Fibroblast of the conjunctiva (primary cell): ENCODE data around the gene SAMD8.
"Not testable (repeated sequence)": the region's sequence is repeated elsewhere in the genome, so short reads cannot be mapped to it uniquely, and the experiment has no call there.

Experiments
- DNase-seq: peaks from one replicate; pipeline ENCODE4 v3.0.0-alpha.2; 2010; ENCODE audit warnings: low read depth

Gene SAMD8

DNA sequence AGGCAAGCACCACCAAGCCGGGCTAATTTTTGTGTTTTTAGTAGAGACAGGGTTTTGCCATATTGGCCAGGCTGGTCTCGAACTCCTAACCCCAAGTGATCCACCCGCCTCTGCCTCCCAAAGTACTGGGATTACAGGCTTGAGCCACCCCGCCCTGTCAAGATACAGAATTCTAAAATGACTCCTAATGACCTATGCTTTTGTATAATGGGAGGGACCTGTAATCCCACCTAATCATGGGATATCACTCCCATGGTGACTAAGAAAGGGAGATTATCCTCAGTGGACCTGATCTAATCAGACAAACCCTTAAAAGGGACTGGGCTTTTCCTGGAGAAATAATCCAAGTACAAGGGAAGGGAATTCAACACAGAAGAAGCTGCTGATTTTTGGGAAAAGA lies 28.8 kb downstream of the SAMD8 start:
- no peak for DNase-seq

- DNase-seq, result no peak
Measured at GRCh38 chr10:75143353-75143752, 31.9 kb downstream of the SAMD8 start.

DNA sequence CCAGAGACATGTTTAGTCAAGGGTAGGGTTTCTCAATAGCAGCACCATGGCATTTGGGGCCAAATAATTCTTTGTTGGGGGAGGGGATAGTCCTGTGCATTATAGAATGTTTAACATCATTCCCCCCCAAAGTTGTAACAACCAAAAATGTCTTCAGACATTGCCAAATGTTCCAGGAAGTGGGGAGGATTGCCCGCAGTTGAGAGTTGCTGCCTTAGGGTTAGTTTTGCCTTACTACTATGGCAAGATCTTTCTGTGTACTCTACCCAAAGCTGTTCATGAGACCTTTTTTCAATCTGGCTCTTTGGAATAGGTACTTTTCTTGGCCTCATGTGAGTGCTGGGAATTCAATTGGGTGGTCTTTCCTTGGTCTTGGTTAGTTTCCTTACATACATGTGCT lies 34.1 kb downstream of the SAMD8 start:
- no peak for DNase-seq

- DNase-seq, result no peak
Measured at GRCh38 chr10:75146780-75147179, 35.3 kb downstream of the SAMD8 start.

GRCh38 chr10:75150656-75151055 lies 39.2 kb downstream of the SAMD8 start:
- no peak for DNase-seq

DNA sequence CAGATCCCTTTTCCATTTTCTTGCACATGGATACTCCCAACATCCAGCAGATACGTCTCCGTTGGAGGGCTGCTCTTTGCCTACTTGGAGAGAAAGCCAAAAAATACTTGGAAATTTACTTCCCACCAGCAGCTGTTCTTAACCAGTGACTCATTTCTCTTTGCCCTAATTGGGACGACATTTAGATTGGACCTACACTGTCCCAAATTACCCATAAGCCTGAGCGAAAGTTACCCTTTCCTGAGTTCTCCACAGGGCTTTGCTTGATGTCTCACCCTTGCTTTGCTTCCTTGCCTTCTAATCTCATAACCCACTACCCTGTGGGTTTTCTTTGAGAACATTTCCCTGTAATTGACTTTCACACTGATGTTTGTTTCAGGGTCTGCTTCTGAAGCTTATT lies 48.1 kb downstream of the SAMD8 start:
- DNase-seq, result no peak

- no peak for DNase-seq
Measured at GRCh38 chr10:75165684-75166622, 54.5 kb downstream of the SAMD8 start.

DNA sequence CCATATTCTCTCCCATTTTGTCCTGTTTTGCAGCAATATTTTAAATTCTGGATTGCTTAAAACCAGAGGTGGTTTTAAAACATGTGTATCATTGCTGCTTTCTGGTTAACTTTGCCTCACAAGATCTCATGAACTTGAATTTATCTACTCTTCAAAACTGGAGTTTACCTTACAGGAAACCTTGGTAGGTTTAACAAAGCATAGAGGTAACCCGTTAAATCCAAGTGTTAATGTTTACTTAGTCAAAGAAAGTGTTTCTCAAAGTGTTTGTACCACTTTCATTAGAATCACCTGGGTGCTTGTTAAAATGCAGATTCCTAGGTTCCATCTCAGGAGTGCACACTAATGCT lies 55.1 kb downstream of the SAMD8 start:
- DNase-seq, result no peak

DNA sequence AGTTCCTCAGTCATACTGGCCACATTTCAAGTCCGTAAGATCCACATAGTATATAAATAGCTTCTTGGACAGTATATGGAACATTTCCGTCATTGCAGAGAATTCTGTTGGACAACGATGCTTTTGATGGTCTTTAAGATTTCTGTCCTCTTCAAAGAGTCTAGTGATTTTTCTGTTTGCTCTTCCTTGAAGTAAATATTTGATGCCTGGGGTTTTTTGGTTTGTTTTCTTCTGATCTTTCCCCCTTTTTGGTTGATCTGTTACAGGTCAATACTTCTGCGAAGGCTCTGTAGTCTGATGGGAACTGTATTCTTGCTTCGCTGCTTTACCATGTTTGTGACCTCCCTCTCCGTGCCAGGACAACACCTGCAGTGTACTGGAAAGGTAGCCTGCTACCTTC lies 56.8 kb downstream of the SAMD8 start:
- no peak for DNase-seq

- no peak for DNase-seq
Measured at GRCh38 chr10:75170215-75170614, 58.8 kb downstream of the SAMD8 start.

GRCh38 chr10:75175046-75175445 lies 63.6 kb downstream of the SAMD8 start:
- DNase-seq, result no peak

DNA sequence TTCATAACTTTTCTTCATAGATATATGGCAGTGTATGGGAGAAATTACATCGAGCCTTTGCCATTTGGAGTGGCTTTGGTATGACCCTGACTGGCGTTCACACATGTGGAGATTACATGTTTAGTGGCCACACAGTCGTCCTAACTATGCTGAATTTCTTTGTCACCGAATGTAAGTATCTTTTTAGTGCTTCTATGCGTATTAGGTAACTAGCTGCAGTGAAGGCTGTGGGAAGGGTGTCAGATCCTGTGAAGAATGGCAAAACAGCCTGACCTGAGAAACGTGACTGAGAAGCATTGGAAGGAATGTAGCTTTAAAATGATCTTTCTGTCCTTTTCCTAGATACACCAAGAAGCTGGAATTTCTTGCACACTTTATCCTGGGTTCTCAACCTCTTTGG lies 64.6 kb downstream of the SAMD8 start:
- no peak for DNase-seq

DNA sequence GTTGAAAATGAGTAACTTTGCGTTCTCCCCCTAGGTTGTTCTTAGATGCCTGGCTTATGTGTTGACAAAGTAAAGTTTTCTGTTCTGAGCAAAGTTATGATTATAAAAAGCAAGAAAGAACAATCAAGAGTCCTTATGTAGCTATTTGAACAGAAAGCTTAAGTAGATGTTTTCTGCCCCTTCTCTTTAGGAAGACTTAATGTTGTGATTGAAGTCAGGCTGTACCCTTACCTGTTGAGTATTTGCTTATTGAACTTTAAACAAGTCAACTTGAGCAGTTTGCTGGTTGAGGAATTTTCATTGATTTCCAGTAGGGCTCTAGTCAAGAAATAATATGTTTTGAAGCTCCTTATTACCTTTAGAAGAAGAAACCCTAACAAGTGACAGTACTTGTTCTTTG lies 65.3 kb downstream of the SAMD8 start:
- DNase-seq, result no peak

- DNase-seq, result no peak
Measured at GRCh38 chr10:75179657-75180177, 68.3 kb downstream of the SAMD8 start.

DNA sequence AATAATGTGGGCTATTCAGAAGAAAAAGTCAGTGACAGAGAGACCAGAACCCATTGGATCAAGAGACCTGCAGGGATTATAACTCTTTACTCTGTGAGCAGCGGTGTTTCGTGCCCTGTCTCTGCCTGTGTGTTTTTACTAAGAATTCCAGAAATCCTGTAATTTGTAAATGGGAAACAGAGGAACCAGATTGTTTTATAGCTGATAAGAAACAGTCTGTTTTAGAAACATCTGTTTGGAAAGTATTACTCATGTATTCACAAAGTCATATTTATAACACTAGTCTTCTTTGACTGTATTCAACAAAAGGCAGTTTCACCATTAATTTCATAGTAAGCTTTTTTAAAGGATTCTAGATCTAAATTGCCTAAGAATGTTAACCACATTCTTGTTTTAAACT lies 69.1 kb downstream of the SAMD8 start:
- DNase-seq, result no peak

GRCh38 chr10:75181073-75181472 lies 69.6 kb downstream of the SAMD8 start:
- no peak for DNase-seq

DNA sequence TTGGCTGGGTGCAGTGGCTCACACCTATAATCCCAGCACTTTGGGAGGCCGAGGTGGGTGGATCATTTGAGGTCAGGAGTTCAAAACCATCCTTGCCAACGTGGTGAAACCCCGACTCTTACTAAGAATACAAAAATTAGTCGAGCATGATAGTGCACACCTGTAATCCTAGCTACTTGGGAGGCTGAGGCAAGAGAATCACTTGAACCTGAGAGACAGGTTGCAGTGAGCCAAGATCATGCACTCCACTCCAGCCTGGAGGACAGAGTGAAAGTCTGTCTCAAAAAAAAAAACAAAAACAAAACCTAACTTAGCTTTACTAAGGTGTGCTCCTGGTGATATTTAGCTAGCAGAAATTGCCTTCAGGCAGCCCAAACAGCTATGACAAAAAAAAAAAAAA lies 74.9 kb downstream of the SAMD8 start:
- no peak for DNase-seq

DNA sequence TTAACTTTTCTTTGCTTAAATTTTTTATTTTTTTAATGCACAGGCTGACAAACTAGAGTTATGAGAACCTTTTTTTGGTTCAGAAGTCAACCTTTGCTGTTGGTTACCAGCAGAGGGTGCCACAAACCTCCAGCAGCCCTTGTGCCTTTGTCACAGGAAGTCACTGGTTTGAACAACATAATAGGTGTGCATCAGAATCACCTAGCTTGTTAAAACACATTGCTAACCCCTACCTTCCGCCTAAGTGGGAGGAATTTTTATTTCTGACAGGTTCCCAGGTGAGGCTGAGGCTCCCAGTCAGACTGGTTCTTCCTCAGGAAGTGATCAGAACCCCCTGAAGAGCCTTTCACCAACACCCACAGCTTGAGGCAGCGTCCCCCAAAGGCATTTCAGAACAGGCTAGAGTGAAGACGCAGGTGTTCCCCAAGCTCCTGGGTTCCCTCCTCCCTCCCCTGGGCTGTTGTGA lies 76.5 kb downstream of the SAMD8 start:
- DNase-seq, result no peak

DNA sequence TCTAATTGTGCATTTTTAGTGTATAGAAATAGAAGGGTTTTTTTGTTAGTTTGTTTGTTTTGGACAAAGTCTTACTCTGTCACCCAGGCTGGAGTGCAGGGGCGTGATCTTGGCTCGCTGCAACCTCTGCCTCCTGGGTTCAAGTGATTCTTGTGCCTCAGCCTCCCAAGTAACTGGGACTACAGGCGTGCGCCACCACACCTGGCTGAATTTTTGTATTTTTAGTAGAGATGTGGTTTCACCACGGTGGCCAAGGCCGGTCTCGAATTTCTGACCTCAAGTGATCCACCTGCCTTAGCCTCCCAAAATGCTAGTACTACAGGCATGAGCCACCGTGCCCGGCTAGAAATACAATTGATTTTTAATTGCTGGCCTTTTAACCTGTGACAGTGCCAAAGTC lies 77.1 kb downstream of the SAMD8 start:
- DNase-seq, result not testable (repeated sequence)

DNA sequence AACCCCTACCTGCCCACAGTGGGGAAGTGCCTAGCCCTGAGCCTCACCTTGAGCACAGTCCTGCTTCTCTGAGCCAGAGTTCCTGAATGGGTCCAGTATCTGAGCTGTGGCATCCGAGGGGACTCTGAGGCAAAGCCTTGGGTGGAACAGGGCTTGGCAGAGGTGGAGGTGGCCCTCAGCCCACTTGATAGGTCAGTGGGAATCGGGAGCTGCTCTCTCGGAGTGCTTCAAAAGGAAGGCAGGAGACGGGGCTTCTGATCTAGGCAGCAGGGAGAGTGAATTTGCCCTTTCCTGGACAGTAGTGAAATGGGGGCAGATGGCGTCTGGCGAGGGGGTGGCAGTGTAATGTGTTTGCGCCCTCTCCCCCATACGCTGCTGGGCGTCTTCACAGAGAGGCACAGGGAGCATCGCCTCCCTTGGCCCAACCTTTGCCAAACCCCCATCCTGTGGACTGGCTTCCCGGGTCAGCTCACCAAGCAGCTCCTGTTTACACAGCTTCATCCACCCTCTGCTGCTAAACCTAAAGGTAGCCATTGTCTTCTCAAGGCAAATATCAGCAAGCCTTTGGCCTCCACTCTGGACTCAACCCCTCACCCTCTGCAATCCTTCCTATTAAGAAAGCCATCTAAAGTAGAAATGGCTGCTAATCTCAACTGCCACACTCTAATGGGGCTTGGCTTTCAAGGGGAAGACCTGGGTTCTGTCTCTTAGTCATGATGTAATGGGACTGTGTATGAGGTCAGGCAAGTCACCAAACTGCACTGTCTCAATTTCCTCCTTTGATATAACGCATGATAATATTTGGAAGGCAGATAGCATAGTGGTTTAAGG lies 78.0 kb downstream of the SAMD8 start:
- no peak for DNase-seq

GRCh38 chr10:75191821-75192568 lies 80.5 kb downstream of the SAMD8 start:
- peak; percentile 76 for DNase-seq

- DNase-seq, result not testable (repeated sequence)
Measured at GRCh38 chr10:75194625-75195024, 83.2 kb downstream of the SAMD8 start.
